HG02610 (cell line): Measurements from ENCODE around the gene FER1L5.

Experiments
- ATAC-seq: cut with Tn5 transposase; IDR thresholded peaks from one replicate; pipeline ENCODE4 v1.9.1; 2021; ENCODE audit warnings: mild to moderate bottlenecking, moderate library complexity; ENCODE audit not compliant: unreplicated experiment

Gene FER1L5

GRCh38 chr2:96694816-96695455 lies 52.4 kb downstream of the FER1L5 start:
- ATAC-seq, result no peak

- ATAC-seq, result no peak
Measured at GRCh38 chr2:96695602-96696001, 53.0 kb downstream of the FER1L5 start.

- ATAC-seq, result no peak
Measured at GRCh38 chr2:96697476-96697875, 54.9 kb downstream of the FER1L5 start.

- no peak for ATAC-seq
Measured at GRCh38 chr2:96698221-96698861, 55.8 kb downstream of the FER1L5 start.

DNA sequence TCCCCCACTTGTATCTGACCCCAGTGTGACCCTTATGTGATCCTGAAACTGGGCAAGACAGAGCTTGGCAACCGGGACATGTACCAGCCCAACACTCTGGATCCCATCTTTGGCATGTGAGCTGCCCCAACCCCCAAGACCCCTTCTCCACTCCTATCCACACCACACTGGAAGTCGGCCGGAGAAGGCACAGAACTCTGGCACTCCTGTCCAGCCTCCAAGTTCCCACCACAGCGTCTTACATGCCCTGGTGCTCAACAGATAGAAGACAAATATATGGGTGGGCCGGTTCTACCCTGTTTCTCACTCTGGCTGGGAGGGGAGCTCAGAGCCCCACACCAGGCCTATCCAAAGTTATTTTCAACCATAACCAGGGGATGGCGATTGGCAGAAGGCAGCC lies 56.5 kb downstream of the FER1L5 start:
- ATAC-seq, result no peak

GRCh38 chr2:96699621-96700020 lies 57.1 kb downstream of the FER1L5 start:
- no peak for ATAC-seq

DNA sequence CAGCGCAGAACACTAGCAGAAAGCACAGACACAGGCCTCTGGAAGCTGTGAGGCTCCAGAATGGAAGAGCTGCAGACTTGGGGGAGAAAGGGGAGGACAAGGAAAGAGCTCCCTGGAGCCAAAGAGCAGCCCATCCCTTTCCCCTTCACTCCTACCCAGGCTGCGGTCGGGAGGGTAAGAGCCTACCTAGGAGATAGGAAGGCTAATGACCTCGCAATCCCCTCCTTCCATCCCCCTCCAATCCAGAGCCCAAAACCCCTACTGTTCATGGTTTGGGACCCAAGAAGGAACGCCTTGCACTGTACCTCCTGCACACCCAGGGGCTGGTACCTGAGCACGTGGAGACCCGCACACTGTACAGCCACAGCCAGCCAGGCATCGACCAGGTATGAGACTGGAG lies 57.5 kb downstream of the FER1L5 start:
- no peak for ATAC-seq

GRCh38 chr2:96701636-96702035 lies 59.1 kb downstream of the FER1L5 start:
- ATAC-seq, result no peak

GRCh38 chr2:96702098-96702785 lies 59.7 kb downstream of the FER1L5 start:
- ATAC-seq, result no peak

DNA sequence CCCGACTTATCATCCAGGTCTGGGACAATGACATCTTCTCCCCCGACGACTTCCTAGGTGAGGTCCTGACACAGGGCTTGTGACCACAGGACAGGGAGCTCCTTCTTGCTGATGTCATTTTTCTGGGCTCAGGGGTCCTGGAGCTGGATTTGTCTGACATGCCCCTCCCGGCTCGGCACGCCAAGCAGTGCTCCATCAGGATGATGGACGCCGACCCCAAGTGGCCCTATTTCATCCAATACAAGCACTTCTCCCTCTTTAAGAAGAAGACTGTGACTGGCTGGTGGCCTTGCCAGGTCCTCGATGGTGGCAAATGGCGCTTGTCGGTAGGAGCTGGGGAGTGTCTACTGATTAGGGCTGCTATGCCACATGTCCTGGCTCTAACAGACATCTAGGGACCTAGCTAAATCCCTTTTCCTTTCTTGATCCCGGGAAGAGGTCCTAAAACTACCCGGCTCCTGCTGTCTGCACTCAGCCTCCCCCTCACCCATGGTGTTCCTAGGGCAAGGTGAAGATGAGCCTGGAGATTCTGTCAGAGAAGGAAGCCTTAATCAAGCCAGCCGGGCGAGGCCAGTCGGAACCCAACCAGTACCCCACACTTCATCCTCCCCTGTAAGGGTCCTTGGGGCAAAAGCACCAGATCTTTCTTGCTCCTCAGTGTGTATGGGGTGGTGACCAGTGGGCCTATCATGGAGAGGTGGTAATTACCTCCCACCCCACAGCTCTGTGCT lies 60.6 kb downstream of the FER1L5 start:
- no peak for ATAC-seq

DNA sequence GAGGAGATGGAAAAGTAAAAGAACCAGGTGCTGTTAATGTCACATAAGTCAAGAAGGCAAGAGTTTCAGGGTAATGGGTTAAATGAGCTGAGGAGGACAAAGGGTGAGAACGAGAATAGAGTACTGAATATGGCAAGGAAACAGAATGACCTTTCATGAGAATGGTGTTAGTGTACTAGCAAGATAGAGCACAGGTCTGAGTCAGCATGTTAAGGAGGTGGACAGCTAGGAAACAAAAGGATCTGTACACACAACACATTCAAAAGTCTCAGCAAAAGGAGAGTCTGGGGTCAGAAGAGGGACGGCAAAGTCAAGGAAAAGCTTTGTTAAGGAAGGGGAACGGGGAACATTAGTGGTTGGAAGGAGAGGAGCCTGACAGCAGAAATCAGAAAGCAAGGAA lies 68.4 kb downstream of the FER1L5 start:
- ATAC-seq, result no peak

- ATAC-seq, result no peak
Measured at GRCh38 chr2:96715658-96716057, 73.1 kb downstream of the FER1L5 start.

GRCh38 chr2:96716388-96716787 lies 73.8 kb downstream of the FER1L5 start:
- no peak for ATAC-seq

DNA sequence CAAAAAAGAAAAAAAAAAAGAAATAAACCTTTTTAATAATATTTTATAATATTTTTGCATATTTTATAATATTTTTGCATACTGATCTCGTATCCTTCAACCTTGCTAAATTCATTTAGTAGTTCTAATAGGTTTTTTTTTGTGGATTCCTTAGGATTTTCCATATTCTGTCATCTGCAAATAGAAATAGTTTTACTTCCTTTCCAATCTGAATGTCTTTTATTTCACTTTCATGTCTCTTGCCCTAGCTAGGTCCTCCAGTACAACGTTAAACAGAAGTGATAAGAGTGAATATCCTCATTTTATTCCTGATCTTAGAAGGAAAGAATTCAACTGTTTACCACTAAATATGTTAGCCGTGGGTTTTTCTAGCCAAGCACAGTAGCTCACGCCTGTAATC lies 83.6 kb downstream of the FER1L5 start:
- ATAC-seq, result no peak

DNA sequence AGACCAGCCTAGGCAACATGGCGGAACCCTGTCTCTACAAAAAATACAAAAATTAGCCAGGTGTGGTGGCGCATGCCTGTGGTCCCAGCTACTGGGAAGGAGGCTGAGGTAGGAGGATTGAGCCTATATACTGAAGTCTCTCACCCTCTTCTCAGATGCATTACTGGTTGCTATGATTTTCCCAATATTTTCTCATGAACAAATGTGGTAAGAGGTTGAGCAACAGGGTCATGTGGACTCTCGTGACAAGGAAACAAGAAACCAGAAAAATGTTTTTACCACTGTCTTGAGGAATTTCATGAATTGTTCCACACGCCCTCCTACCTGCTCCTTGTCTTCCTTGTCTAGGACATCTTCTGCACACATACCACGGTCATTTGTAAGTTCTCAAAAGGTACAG lies 84.9 kb downstream of the FER1L5 start:
- ATAC-seq, result no peak

GRCh38 chr2:96729748-96730147 lies 87.2 kb downstream of the FER1L5 start:
- no peak for ATAC-seq

GRCh38 chr2:96730212-96730611 lies 87.6 kb downstream of the FER1L5 start:
- ATAC-seq, result no peak

DNA sequence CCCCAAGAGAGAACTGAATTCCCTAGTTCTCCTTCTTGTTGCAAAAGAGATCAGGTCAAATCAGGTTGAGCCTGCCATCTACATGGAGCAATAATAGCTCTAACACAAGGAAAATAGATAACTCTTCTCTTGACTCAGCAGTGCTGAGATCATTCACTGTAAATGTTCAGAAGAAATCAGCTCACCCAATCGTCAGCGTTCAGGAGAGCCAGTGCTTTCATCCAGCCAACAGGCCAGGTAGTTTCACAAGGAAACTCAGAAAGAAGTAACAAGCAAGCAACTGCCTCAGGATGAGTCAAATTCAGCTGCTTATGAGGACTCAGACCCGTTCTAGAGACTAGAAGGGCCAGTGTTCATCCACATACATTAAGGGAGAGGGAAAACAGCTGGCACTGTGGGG lies 91.4 kb downstream of the FER1L5 start:
- ATAC-seq, result no peak

DNA sequence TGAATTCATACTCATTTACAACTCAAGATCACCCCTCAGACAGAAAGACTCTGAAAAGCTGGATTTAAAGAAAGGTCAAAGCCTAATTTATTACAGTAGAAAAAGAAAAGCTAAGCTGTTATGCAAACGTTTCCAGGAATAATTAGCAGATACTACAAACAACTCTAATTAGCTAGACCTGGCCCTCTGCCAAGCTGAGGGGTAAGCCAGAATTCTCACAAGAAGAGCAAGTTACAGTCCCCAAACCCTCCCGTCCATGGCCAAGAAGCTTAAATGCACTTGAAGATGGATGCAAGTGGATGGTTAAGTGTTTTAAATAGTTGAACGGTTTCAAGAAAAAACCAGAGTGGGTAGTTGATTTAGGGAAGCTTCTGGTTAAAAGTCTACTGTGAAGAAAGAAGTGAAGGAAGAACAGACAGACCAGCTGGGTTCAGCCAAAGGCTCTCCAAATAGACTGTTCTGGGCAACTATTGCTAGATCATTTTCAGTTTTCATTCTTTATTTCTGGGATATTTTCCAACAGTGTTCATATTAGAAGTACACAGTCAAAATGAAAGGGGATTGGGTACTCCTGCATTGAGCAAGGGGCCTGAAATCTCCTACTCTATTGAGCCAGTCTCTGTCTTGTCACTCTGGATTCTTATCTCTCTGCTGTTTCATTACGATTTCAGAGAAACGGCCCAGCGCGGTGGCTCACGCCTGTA lies 92.5 kb downstream of the FER1L5 start:
- ATAC-seq, result no peak

DNA sequence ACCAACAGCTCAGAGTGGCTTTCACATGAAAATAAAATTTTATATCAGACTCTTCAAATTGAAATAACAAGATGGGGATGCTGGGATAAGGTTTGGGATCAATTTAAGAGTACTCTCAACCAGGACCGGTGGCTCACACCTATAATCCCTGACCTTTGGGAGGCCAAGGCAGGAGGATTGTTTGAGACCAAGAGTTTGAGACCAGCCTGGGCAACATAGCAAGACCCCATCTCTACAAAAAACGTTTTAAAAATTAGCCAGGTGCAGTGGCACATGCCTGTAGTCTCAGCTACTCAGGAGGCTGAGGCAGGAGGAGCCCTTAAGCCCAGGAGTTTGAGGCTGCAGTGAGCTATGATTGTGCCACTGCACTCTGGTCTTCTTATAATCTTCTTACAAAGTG lies 94.7 kb downstream of the FER1L5 start:
- no peak for ATAC-seq

DNA sequence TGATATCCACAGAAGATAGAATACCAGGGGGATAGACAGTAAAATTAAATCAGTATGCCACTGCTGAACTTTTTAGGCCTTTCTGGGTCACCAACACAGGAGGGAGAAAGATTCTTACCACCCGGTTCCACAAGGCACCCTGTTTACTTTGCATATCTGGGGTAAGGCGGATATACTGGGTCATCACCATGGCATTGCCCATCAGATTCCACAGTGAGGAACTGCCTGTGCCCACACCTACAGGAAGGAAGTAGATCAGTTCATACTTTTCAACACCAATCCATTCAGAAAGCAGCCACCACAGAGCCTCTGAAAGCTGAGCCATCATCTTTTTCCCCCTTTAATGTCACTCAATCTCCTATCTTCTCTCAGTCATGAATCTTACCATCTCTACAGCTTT lies 95.3 kb downstream of the FER1L5 start:
- no peak for ATAC-seq
